Neuronal stem cell (in vitro differentiated cells): ENCODE data around the gene ZBTB20.
A peak's percentile ranks its signal among the peaks of the same experiment; 100 is the strongest.

ENCODE experiments used
- DNase-seq: peaks from one replicate; pipeline ENCODE4 v3.0.0-alpha.2; 2013; ENCODE audit warnings: low spot score
- H2AFZ ChIP-seq: one replicate; pipeline ENCODE4 v1.6.1; 2013; ENCODE audit warnings: mild to moderate bottlenecking, low read length, inconsistent platforms
- H2AK5ac ChIP-seq: 2 replicates; pipeline ENCODE4 v1.6.1; 2013; ENCODE audit warnings: low read depth, mild to moderate bottlenecking, inconsistent platforms, low read length, moderate library complexity, mixed read lengths
- H2BK120ac ChIP-seq: 2 replicates; pipeline ENCODE4 v1.6.1; 2013; ENCODE audit warnings: low read depth, mild to moderate bottlenecking, inconsistent platforms, low read length, moderate library complexity, mixed read lengths
- H2BK12ac ChIP-seq: one replicate; pipeline ENCODE4 v1.6.1; 2013; ENCODE audit warnings: low read length, inconsistent platforms
- H2BK15ac ChIP-seq: 2 replicates; pipeline ENCODE4 v1.6.1; 2013; ENCODE audit warnings: mild to moderate bottlenecking, low read length, inconsistent platforms, mixed read lengths
- H2BK5ac ChIP-seq: one replicate; pipeline ENCODE4 v1.6.1; 2013; ENCODE audit warnings: inconsistent platforms, mild to moderate bottlenecking, low read length, moderate library complexity
- H3K14ac ChIP-seq: one replicate; pipeline ENCODE4 v1.6.1; 2013; ENCODE audit warnings: low read length, inconsistent platforms
- H3K18ac ChIP-seq: 2 replicates; pipeline ENCODE4 v1.6.1; 2013; ENCODE audit warnings: low read length, inconsistent platforms
- H3K23ac ChIP-seq: 2 replicates; pipeline ENCODE4 v1.6.1; 2013; ENCODE audit warnings: low read depth, mild to moderate bottlenecking, mixed read lengths, low read length, inconsistent platforms; ENCODE audit not compliant: poor library complexity
- H3K27ac ChIP-seq: replicated peaks from 3 replicates; pipeline ENCODE4 v1.5.1; 2013; ENCODE audit warnings: low read length, inconsistent platforms
- H3K27me3 ChIP-seq, 3 experiments: 2 replicates each; pipeline ENCODE4 v1.6.1; 2013; ENCODE audit warnings: low read length in 3 of 3, mild to moderate bottlenecking in 2 of 3, inconsistent platforms in 1 of 3, low read depth in 1 of 3, mixed read lengths in 1 of 3, moderate library complexity in 1 of 3; ENCODE audit not compliant: control insufficient read depth in 3 of 3, insufficient read depth in 3 of 3
- H3K36me3 ChIP-seq, 2 donors: replicated peaks in 1 of 2; 2 replicates each; pipeline ENCODE4 v1.6.1; 2013; ENCODE audit warnings: low read length in 2 of 2; ENCODE audit not compliant: control insufficient read depth in 2 of 2, insufficient read depth in 2 of 2
- H3K4ac ChIP-seq: 2 replicates; pipeline ENCODE4 v1.6.1; 2013; ENCODE audit warnings: inconsistent platforms, mild to moderate bottlenecking, low read length, moderate library complexity
- H3K4me1 ChIP-seq, 2 donors: 1 replicate in 1 of 2; 2 replicates in 1 of 2; pipeline ENCODE4 v1.6.1; 2013; ENCODE audit warnings: low read length in 2 of 2, low read depth in 1 of 2; ENCODE audit not compliant: control insufficient read depth in 2 of 2, insufficient read depth in 1 of 2
- H3K4me2 ChIP-seq: one replicate; pipeline ENCODE4 v1.6.1; 2013; ENCODE audit warnings: mild to moderate bottlenecking, low read length, inconsistent platforms; ENCODE audit not compliant: insufficient read depth, poor library complexity, severe bottlenecking
- H3K4me3 ChIP-seq, 2 donors: 2 replicates each; pipeline ENCODE4 v1.5.1; 2013; ENCODE audit warnings: low read length in 2 of 2, mild to moderate bottlenecking in 2 of 2, inconsistent platforms in 1 of 2, moderate library complexity in 1 of 2
- H3K79me1 ChIP-seq: one replicate; pipeline ENCODE4 v1.6.1; 2013; ENCODE audit warnings: low read depth, mild to moderate bottlenecking, inconsistent platforms, low read length, moderate library complexity
- H3K9ac ChIP-seq: one replicate; pipeline ENCODE4 v1.6.1; 2013; ENCODE audit warnings: mild to moderate bottlenecking, low read depth, low read length, inconsistent platforms; ENCODE audit not compliant: poor library complexity
- H3K9me3 ChIP-seq, 2 donors: replicated peaks in 1 of 2; 2 replicates each; pipeline versions ENCODE3 to v1.6.1; 2013; ENCODE audit warnings: low read length in 2 of 2, mild to moderate bottlenecking in 2 of 2, inconsistent platforms in 1 of 2, low read depth in 1 of 2, mixed read lengths in 1 of 2, moderate library complexity in 1 of 2; ENCODE audit not compliant: control insufficient read depth in 2 of 2, insufficient read depth in 1 of 2
- H4K8ac ChIP-seq: one replicate; pipeline ENCODE4 v1.6.1; 2013; ENCODE audit warnings: low read depth, mild to moderate bottlenecking, inconsistent platforms, low read length, moderate library complexity
- H4K91ac ChIP-seq: one replicate; pipeline ENCODE4 v1.6.1; 2013; ENCODE audit warnings: low read length, low read depth, mild to moderate bottlenecking, inconsistent platforms; ENCODE audit not compliant: poor library complexity
- WGBS, 2 donors: extraction: QIAGEN DNeasy Blood & Tissue Kit; methylation state at CpG; one replicate each; pipeline ENCODE4 v1.1.7; 2013; ENCODE audit warnings: missing lambda C conversion rate in 2 of 2, mixed read lengths in 1 of 2; ENCODE audit not compliant: insufficient read length in 2 of 2, insufficient replicate concordance in 1 of 2; ENCODE audit errors: extremely low coverage in 2 of 2; 5-methylcytosine and 5-hydroxymethylcytosine counted together

ZBTB20 gene

GRCh38 chr3:114973536-114973935, 173.6 kb downstream of the ZBTB20 start:
- Histone ChIP-seq H3K18ac (no peak overlapping the region), H3K23ac (no peak overlapping the region)
- WGBS, 2 donors, result no CpG with 5 or more reads among the region's 3 CpGs

GRCh38 chr3:114967168-114967567, 179.9 kb downstream of the ZBTB20 start:
- no peak for DNase-seq
- Histone ChIP-seq H3K36me3 (no peaks in the 10 kb centered on the region), H3K9ac (no peak overlapping the region), H3K14ac (no peak overlapping the region), H3K27ac (no peak overlapping the region), H2BK5ac (no peak overlapping the region), H4K8ac (no peak overlapping the region), H2AFZ (no peak overlapping the region), H3K9me3 (no peaks in the 10 kb centered on the region), H3K18ac (no peak overlapping the region), H4K91ac (no peak overlapping the region), H3K4me2 (no peak overlapping the region), H2BK12ac (no peak overlapping the region), H2BK120ac (no peak overlapping the region), H3K79me1 (no peaks in the 10 kb centered on the region), H3K23ac (no peak overlapping the region), H2AK5ac (no peak overlapping the region), H3K4ac (no peak overlapping the region), H3K27me3 (no peaks in the 10 kb centered on the region), H3K4me3 (no peak overlapping the region), H3K4me1 (peaks cover 0 to 4% of the 10 kb centered on the region in 2 donors), H2BK15ac (no peak overlapping the region)
- no CpG with 5 or more reads among the region's 1 CpG for WGBS, 2 donors

More at GRCh38 chr3:114973536-114973935, 173.6 kb downstream of the ZBTB20 start:
- H3K4ac ChIP-seq, result no peak overlapping the region
- no peak overlapping the region for H4K8ac ChIP-seq
- no peaks in the 10 kb centered on the region for H3K79me1 ChIP-seq
- no peak overlapping the region for H4K91ac ChIP-seq
- H3K27me3 ChIP-seq, result no peaks in the 10 kb centered on the region
- no peak overlapping the region for H2BK5ac ChIP-seq
- no peak overlapping the region for H3K27ac ChIP-seq
- no peak overlapping the region for H3K4me3 ChIP-seq
- no peak overlapping the region for H3K9ac ChIP-seq
- no peak overlapping the region for H2BK15ac ChIP-seq
- H2BK120ac ChIP-seq, result no peak overlapping the region
- H3K14ac ChIP-seq, result no peak overlapping the region
- no peak overlapping the region for H2AK5ac ChIP-seq
- no peak overlapping the region for H3K4me2 ChIP-seq
- no peaks in the 10 kb centered on the region for H3K36me3 ChIP-seq
- H3K9me3 ChIP-seq, result no peaks in the 10 kb centered on the region
- peaks cover 2 to 10% of the 10 kb centered on the region in 2 donors for H3K4me1 ChIP-seq
- peak overlapping the region; percentile 66 for H2AFZ ChIP-seq
- DNase-seq, result peak; percentile 11
- no peak overlapping the region for H2BK12ac ChIP-seq

GRCh38 chr3:114962189-114962588, 184.9 kb downstream of the ZBTB20 start:
- H2BK120ac ChIP-seq, result no peak overlapping the region
- H3K79me1 ChIP-seq, result no peaks in the 10 kb centered on the region
- H2BK15ac ChIP-seq, result no peak overlapping the region
- no peak overlapping the region for H3K9ac ChIP-seq
- no peaks in the 10 kb centered on the region for H3K27me3 ChIP-seq
- DNase-seq, result no peak
- no peak overlapping the region for H3K14ac ChIP-seq
- H3K23ac ChIP-seq, result no peak overlapping the region
- no peak overlapping the region for H2BK5ac ChIP-seq
- H3K18ac ChIP-seq, result no peak overlapping the region
- H3K4me2 ChIP-seq, result no peak overlapping the region
- no peak overlapping the region for H3K4ac ChIP-seq
- no peak overlapping the region for H2AFZ ChIP-seq
- peaks cover 0 to 4% of the 10 kb centered on the region in 2 donors for H3K4me1 ChIP-seq
- no peaks in the 10 kb centered on the region for H3K9me3 ChIP-seq
- no peaks in the 10 kb centered on the region for H3K36me3 ChIP-seq
- H3K4me3 ChIP-seq, result no peak overlapping the region
- no peak overlapping the region for H3K27ac ChIP-seq
- H2AK5ac ChIP-seq, result no peak overlapping the region
- H2BK12ac ChIP-seq, result no peak overlapping the region
- no CpG with 5 or more reads among the region's 2 CpGs for WGBS, 2 donors
- H4K91ac ChIP-seq, result no peak overlapping the region
- no peak overlapping the region for H4K8ac ChIP-seq

DNA sequence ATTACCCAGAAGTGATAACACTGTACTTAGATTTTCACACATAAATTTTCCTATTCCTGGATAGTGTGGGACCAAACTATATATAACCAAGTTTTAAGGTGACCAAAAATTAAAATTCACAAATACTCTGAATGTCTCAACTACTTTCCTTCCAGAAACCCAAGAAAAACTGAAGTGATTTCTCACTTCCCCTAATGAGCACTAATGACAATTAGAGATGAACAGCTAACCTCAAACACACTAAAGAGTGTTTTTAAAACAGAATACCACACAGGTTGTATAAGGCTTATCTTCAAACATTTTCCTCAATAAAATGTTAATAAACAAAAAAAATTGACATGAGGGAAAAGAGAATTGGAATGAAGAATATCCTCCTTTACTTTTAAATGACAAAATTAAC, 188.2 kb downstream of the ZBTB20 start:
- no peak overlapping the region for H4K8ac ChIP-seq
- no peaks in the 10 kb centered on the region for H3K79me1 ChIP-seq
- no peak overlapping the region for H2BK5ac ChIP-seq
- no peaks in the 10 kb centered on the region for H3K36me3 ChIP-seq
- H3K27me3 ChIP-seq, result no peaks in the 10 kb centered on the region
- no peak overlapping the region for H2BK120ac ChIP-seq
- no peak overlapping the region for H2BK12ac ChIP-seq
- no peak overlapping the region for H3K4me2 ChIP-seq
- no peak overlapping the region for H3K18ac ChIP-seq
- no peak overlapping the region for H4K91ac ChIP-seq
- no peak overlapping the region for H2AFZ ChIP-seq
- DNase-seq, result no peak
- peaks cover 0 to 2% of the 10 kb centered on the region in 2 donors for H3K4me1 ChIP-seq
- H3K9me3 ChIP-seq, result peaks cover 0 to 5% of the 10 kb centered on the region in 2 donors
- H3K4ac ChIP-seq, result no peak overlapping the region
- H2AK5ac ChIP-seq, result no peak overlapping the region
- H2BK15ac ChIP-seq, result no peak overlapping the region
- H3K4me3 ChIP-seq, result no peak overlapping the region
- H3K27ac ChIP-seq, result no peak overlapping the region
- H3K23ac ChIP-seq, result no peak overlapping the region
- H3K14ac ChIP-seq, result no peak overlapping the region
- no peak overlapping the region for H3K9ac ChIP-seq
